GM21515 (cell line): ENCODE data around the gene DNAJA3.
A peak's percentile ranks its signal among the peaks of the same experiment; 100 is the strongest.

ENCODE experiments used
- ATAC-seq: cut with Tn5 transposase; IDR thresholded peaks from one replicate; pipeline ENCODE4 v1.9.1; 2021; ENCODE audit not compliant: unreplicated experiment

Gene DNAJA3

GRCh38 chr16:4404967-4405696 is 20.5 kb upstream of the DNAJA3 start:
- no peak for ATAC-seq

GRCh38 chr16:4407543-4408322 is 17.9 kb upstream of the DNAJA3 start:
- ATAC-seq = no peak

- no peak for ATAC-seq
These were observed 17.4 kb upstream of the DNAJA3 start for GRCh38 chr16:4408323-4408690.

GRCh38 chr16:4409081-4409932 is 16.4 kb upstream of the DNAJA3 start:
- ATAC-seq = no peak

- ATAC-seq = no peak
These were observed 15.2 kb upstream of the DNAJA3 start for GRCh38 chr16:4410335-4411075.

- no peak for ATAC-seq
These were observed 14.0 kb upstream of the DNAJA3 start for GRCh38 chr16:4411684-4412083.

- no peak for ATAC-seq
These were observed 13.5 kb upstream of the DNAJA3 start for GRCh38 chr16:4412159-4412558.

- ATAC-seq = no peak
These were observed 12.8 kb upstream of the DNAJA3 start for GRCh38 chr16:4412854-4413253.

GRCh38 chr16:4414187-4414917 is 11.3 kb upstream of the DNAJA3 start:
- ATAC-seq = peak; percentile 65

GRCh38 chr16:4415538-4416199 is 10.0 kb upstream of the DNAJA3 start:
- no peak for ATAC-seq

- peak; percentile 60 for ATAC-seq
These were observed 9.3 kb upstream of the DNAJA3 start, which contains the start of gene CORO7 for GRCh38 chr16:4416200-4417032. CORO7 (minus strand) TSS chr16:4416596; CDS start chr16:4416518, 78 bp downstream.

- ATAC-seq = no peak
These were observed 6.2 kb upstream of the DNAJA3 start for GRCh38 chr16:4419402-4419959.

GRCh38 chr16:4420505-4421105 is 5.1 kb upstream of the DNAJA3 start:
- ATAC-seq = no peak

GRCh38 chr16:4426021-4426684 is 485 bp downstream of the DNAJA3 start:
- peak; percentile 18 for ATAC-seq

- ATAC-seq = no peak
These were observed 1.2 kb downstream of the DNAJA3 start for GRCh38 chr16:4426722-4427372.

GRCh38 chr16:4428500-4428899 is 2.8 kb downstream of the DNAJA3 start:
- ATAC-seq = no peak

GRCh38 chr16:4431023-4431422 is 5.4 kb downstream of the DNAJA3 start:
- ATAC-seq = no peak
